SK-N-SH (cell line): ENCODE measurements around the gene CXCL17. TPM values are rescaled to one million over a fixed set of nuclear protein-coding genes. Genes with fewer than 3 reads are reported as not detected.

Experiments used
- CTCF ChIA-PET: fragments of 300-600, 350-600 bp; formaldehyde crosslinking; extraction: SDS; loops from one replicate; lab custom pipeline; 2021; lab: Yijun Ruan, JAX
- POLR2A ChIA-PET: fragments of 350-600 bp; sonication (Branson Sonifier 250); formaldehyde crosslinking; extraction: SDS; loops from one replicate; lab custom pipeline; 2020; ENCODE audit warnings: antibody characterized with exemption, inconsistent platforms; lab: Yijun Ruan, JAX
- DNase-seq: peaks from one replicate; pipeline ENCODE4 v3.0.0; 2012
- H2AFZ ChIP-seq: fragments of 200-600 bp; sonication (generic); 2 replicates; pipeline ENCODE4 v1.8.1; 2016; ENCODE audit warnings: antibody characterized with exemption, mild to moderate bottlenecking, low read depth
- H3F3A ChIP-seq: fragments of 200-600 bp; sonication (generic); replicated peaks from 2 replicates; pipeline ENCODE3; 2016; ENCODE audit warnings: antibody characterized with exemption, mild to moderate bottlenecking; ENCODE audit not compliant: insufficient read depth
- H3K27ac ChIP-seq, 2 experiments: fragments of 200-500 bp in 1 of 2; fragments of 200-600 bp in 1 of 2; sonication (Bioruptor generic) in 1 of 2; sonication (generic), shearing (Covaris generic) in 1 of 2; 2 replicates each; pipeline versions ENCODE4 v1.5.1 to v1.6.1; 2014 to 2016; ENCODE audit warnings: low read depth in 2 of 2, inconsistent platforms in 1 of 2, low read length in 1 of 2, mild to moderate bottlenecking in 1 of 2, mixed read lengths in 1 of 2
- H3K27me3 ChIP-seq: fragments of 200-600 bp; sonication (generic), shearing (Covaris generic); 2 replicates; pipeline ENCODE4 v1.6.1; 2016; ENCODE audit warnings: mixed run types; ENCODE audit not compliant: insufficient read depth
- H3K36me3 ChIP-seq, 2 experiments: fragments of 200-500 bp in 1 of 2; fragments of 200-600 bp in 1 of 2; sonication (Bioruptor generic) in 1 of 2; sonication (generic) in 1 of 2; replicated peaks in 1 of 2; 2 replicates each; pipeline versions ENCODE3 to v1.5.1; 2014 to 2016; ENCODE audit warnings: low read length in 1 of 2, mild to moderate bottlenecking in 1 of 2; ENCODE audit not compliant: insufficient read depth in 2 of 2, control insufficient read depth in 1 of 2
- H3K4me1 ChIP-seq, 2 experiments: fragments of 200-500 bp in 1 of 2; fragments of 200-600 bp in 1 of 2; sonication (Bioruptor generic) in 1 of 2; sonication (generic), shearing (Covaris generic) in 1 of 2; 2 replicates each; pipeline versions ENCODE4 v1.5.1 to v1.6.1; 2014 to 2016; ENCODE audit warnings: low read depth in 1 of 2, low read length in 1 of 2, mixed run types in 1 of 2; ENCODE audit not compliant: insufficient read depth in 2 of 2, control insufficient read depth in 1 of 2
- H3K4me2 ChIP-seq: fragments of 200-600 bp; sonication (generic), shearing (Covaris generic); 2 replicates; pipeline ENCODE4 v1.6.1; 2017; ENCODE audit warnings: mixed run types
- H3K4me3 ChIP-seq, 2 experiments: fragments of 200-500 bp in 1 of 2; fragments of 200-600 bp in 1 of 2; sonication (Bioruptor generic) in 1 of 2; sonication (generic), shearing (Covaris generic) in 1 of 2; 2 replicates each; pipeline versions ENCODE4 v1.5.1 to v1.8.1; 2014 to 2016; ENCODE audit warnings: low read depth in 2 of 2, inconsistent platforms in 1 of 2, low read length in 1 of 2, mild to moderate bottlenecking in 1 of 2, mixed read lengths in 1 of 2, moderate library complexity in 1 of 2
- H3K79me2 ChIP-seq: fragments of 200-600 bp; sonication (generic); 2 replicates; pipeline ENCODE4 v1.8.1; 2017; ENCODE audit warnings: mild to moderate bottlenecking; ENCODE audit not compliant: insufficient read depth
- H3K9ac ChIP-seq: fragments of 200-600 bp; sonication (generic); 2 replicates; pipeline ENCODE4 v1.6.1; 2017; ENCODE audit warnings: mixed run types
- H3K9me2 ChIP-seq: fragments of 200-600 bp; sonication (generic); 2 replicates; pipeline ENCODE4 v1.6.1; 2017; ENCODE audit warnings: mixed run types
- H3K9me3 ChIP-seq: fragments of 200-600 bp; sonication (generic); 2 replicates; pipeline ENCODE4 v1.6.1; 2017; ENCODE audit warnings: mixed run types, mild to moderate bottlenecking, moderate library complexity
- H4K20me1 ChIP-seq: fragments of 200-600 bp; sonication (generic); 2 replicates; pipeline ENCODE4 v1.6.1; 2017; ENCODE audit warnings: mild to moderate bottlenecking, mixed run types; ENCODE audit not compliant: insufficient read depth
- CHD2 ChIP-seq: fragments of 150-350 bp; IDR thresholded peaks from 2 replicates; pipeline ENCODE4 v1.6.1; 2018; ENCODE audit warnings: low read length; ENCODE audit not compliant: partially characterized antibody
- FOSL2 ChIP-seq: IDR thresholded peaks from 2 replicates; pipeline ENCODE4 v1.4.0; 2012; ENCODE audit warnings: low read depth, mild to moderate bottlenecking, moderate library complexity, borderline replicate concordance
- FOXM1 ChIP-seq: IDR thresholded peaks from 2 replicates; pipeline ENCODE4 v1.4.0; 2012; ENCODE audit warnings: low read depth, mild to moderate bottlenecking
- GABPA ChIP-seq: IDR thresholded peaks from 2 replicates; pipeline ENCODE4 v1.4.0; 2012; ENCODE audit warnings: low read depth, mild to moderate bottlenecking
- IRF3 ChIP-seq: fragments of 150-350 bp; IDR thresholded peaks from 2 replicates; pipeline ENCODE4 v1.6.1; 2016; ENCODE audit warnings: mild to moderate bottlenecking, low read depth, low read length
- JUND ChIP-seq: IDR thresholded peaks from 2 replicates; pipeline ENCODE4 v1.4.0; 2012
- MEF2A ChIP-seq: IDR thresholded peaks from 2 replicates; pipeline ENCODE4 v1.4.0; 2012; ENCODE audit warnings: low read depth, borderline replicate concordance
- MXI1 ChIP-seq: IDR thresholded peaks from 2 replicates; pipeline ENCODE4 v1.6.1; 2012; ENCODE audit warnings: mild to moderate bottlenecking, low read depth, low read length, improper control_type of control experiment
- NFIC ChIP-seq: IDR thresholded peaks from 2 replicates; pipeline ENCODE4 v1.4.0; 2012; ENCODE audit warnings: borderline replicate concordance
- RXRA ChIP-seq: IDR thresholded peaks from 2 replicates; pipeline ENCODE4 v1.4.0; 2012; ENCODE audit warnings: low read depth, mild to moderate bottlenecking, borderline replicate concordance
- TCF12 ChIP-seq: IDR thresholded peaks from 2 replicates; pipeline ENCODE4 v1.4.0; 2012
- USF1 ChIP-seq: IDR thresholded peaks from 2 replicates; pipeline ENCODE4 v1.4.0; 2012; ENCODE audit warnings: low read depth, borderline replicate concordance
- ZBTB33 ChIP-seq: IDR thresholded peaks from 2 replicates; pipeline ENCODE4 v1.4.0; 2012; ENCODE audit warnings: low read depth, borderline replicate concordance
- WGBS: methylation state at CpG from one replicate; pipeline ENCODE4 v1.1.6; 2017; ENCODE audit warnings: low lambda C conversion rate; 5-methylcytosine and 5-hydroxymethylcytosine counted together
- polyA plus RNA-seq, 3 experiments: library from polyadenylated mRNA; depleted of rRNA; stranded (reverse); fragments of >200 nt; gene quantifications; 2 replicates each; pipeline ENCODE4 v1.2.3, GENCODE V29; 2012
- TF ChIP-seq, protein P1 (sequence below): fragments of 200-600 bp; sonication (generic); IDR thresholded peaks from 2 replicates; pipeline ENCODE4 v1.6.1; 2017; ENCODE audit warnings: antibody characterized with exemption, mild to moderate bottlenecking, moderate library complexity
- TF ChIP-seq, protein P2 (sequence below): IDR thresholded peaks from 2 replicates; pipeline ENCODE4; 2012

The CXCL17 gene
- polyA plus RNA-seq, 1 of the 3 experiments (the other 2 are of a cell fraction), result not detected

GRCh38 chr19:42441049-42441445, 1.7 kb downstream of the CXCL17 start:
- no peaks in the 10 kb centered on the region for H3K9me3 ChIP-seq
- 89% methylated on average over 2 of the region's 2 CpGs for WGBS
- TF ChIP-seq, protein P1, sequence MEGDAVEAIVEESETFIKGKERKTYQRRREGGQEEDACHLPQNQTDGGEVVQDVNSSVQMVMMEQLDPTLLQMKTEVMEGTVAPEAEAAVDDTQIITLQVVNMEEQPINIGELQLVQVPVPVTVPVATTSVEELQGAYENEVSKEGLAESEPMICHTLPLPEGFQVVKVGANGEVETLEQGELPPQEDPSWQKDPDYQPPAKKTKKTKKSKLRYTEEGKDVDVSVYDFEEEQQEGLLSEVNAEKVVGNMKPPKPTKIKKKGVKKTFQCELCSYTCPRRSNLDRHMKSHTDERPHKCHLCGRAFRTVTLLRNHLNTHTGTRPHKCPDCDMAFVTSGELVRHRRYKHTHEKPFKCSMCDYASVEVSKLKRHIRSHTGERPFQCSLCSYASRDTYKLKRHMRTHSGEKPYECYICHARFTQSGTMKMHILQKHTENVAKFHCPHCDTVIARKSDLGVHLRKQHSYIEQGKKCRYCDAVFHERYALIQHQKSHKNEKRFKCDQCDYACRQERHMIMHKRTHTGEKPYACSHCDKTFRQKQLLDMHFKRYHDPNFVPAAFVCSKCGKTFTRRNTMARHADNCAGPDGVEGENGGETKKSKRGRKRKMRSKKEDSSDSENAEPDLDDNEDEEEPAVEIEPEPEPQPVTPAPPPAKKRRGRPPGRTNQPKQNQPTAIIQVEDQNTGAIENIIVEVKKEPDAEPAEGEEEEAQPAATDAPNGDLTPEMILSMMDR, result no peak
- TF ChIP-seq NFIC (no peak), MXI1 (no peak), CHD2 (no peak), TCF12 (no peak), RXRA (no peak), GABPA (no peak), IRF3 (no peak), USF1 (no peak), JUND (no peak), FOSL2 (no peak), ZBTB33 (no peak), FOXM1 (no peak), MEF2A (no peak)
- TF ChIP-seq, protein P2, sequence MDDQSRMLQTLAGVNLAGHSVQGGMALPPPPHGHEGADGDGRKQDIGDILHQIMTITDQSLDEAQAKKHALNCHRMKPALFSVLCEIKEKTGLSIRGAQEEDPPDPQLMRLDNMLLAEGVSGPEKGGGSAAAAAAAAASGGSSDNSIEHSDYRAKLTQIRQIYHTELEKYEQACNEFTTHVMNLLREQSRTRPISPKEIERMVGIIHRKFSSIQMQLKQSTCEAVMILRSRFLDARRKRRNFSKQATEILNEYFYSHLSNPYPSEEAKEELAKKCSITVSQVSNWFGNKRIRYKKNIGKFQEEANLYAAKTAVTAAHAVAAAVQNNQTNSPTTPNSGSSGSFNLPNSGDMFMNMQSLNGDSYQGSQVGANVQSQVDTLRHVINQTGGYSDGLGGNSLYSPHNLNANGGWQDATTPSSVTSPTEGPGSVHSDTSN, result no peak
- H3K9ac ChIP-seq, result no peak overlapping the region
- CTCF ChIA-PET, result interaction anchor here (0.9 to 3.4 kb wide), 11 partner anchors 10 to 265 kb away, joined by 3 to 43 read pairs (median 7); partner anchors contain the start of genes CEACAM1 and LIPE
- H3K27ac ChIP-seq, result no peak overlapping the region
- H3K4me2 ChIP-seq, result no peak overlapping the region
- H3K4me1 ChIP-seq, result no peaks in the 10 kb centered on the region
- no peak overlapping the region for H2AFZ ChIP-seq
- POLR2A ChIA-PET, result no interaction called here
- H3K36me3 ChIP-seq, result no peaks in the 10 kb centered on the region
- no peaks in the 10 kb centered on the region for H3K9me2 ChIP-seq
- H3F3A ChIP-seq, result no peaks in the 10 kb centered on the region
- H4K20me1 ChIP-seq, result no peaks in the 10 kb centered on the region
- H3K27me3 ChIP-seq, result no peaks in the 10 kb centered on the region
- DNase-seq, result no peak
- no peak overlapping the region for H3K4me3 ChIP-seq
- H3K79me2 ChIP-seq, result no peaks in the 10 kb centered on the region
